Keratinocyte (primary cell): ENCODE results near the gene DTNB.

ENCODE experiments used
- EZH2 ChIP-seq: IDR thresholded peaks from one replicate; pipeline ENCODE4 v1.6.1; 2012; ENCODE audit warnings: inconsistent platforms, mild to moderate bottlenecking, low read length, moderate library complexity
- TF ChIP-seq, protein P1 (sequence below), 3 experiments: IDR thresholded peaks in 1 of 3; conservative IDR thresholded peaks in 1 of 3; optimal IDR thresholded peaks in 1 of 3; 2 replicates in 2 of 3; 3 replicates in 1 of 3; pipeline versions ENCODE3 to v1.5.1; 2011; ENCODE audit warnings: low read length in 3 of 3, mild to moderate bottlenecking in 3 of 3, moderate library complexity in 2 of 3, control low read depth in 1 of 3, inconsistent platforms in 1 of 3; ENCODE audit not compliant: insufficient read depth in 2 of 3; ENCODE audit errors: extremely low read depth in 1 of 3

DNA sequence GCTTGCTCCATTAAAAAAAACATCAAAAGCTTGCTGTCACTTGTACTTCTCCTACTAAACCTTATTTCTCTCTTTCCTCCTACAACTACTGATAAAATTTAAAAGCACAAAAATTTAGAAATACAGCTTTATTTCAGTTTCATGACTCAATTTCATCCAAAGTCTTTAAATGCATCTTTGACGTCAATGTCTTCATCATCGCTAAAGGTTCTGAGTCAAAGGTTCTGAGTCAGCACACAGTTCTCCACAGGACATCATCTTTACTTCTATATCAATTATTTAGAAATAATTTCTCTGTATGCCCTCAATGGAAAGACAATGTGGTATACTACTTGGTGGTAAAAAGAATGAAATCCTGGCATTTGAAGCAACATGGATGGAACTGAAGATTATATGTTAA lies 167.8 kb downstream of the DTNB start:
- TF ChIP-seq, protein P1, sequence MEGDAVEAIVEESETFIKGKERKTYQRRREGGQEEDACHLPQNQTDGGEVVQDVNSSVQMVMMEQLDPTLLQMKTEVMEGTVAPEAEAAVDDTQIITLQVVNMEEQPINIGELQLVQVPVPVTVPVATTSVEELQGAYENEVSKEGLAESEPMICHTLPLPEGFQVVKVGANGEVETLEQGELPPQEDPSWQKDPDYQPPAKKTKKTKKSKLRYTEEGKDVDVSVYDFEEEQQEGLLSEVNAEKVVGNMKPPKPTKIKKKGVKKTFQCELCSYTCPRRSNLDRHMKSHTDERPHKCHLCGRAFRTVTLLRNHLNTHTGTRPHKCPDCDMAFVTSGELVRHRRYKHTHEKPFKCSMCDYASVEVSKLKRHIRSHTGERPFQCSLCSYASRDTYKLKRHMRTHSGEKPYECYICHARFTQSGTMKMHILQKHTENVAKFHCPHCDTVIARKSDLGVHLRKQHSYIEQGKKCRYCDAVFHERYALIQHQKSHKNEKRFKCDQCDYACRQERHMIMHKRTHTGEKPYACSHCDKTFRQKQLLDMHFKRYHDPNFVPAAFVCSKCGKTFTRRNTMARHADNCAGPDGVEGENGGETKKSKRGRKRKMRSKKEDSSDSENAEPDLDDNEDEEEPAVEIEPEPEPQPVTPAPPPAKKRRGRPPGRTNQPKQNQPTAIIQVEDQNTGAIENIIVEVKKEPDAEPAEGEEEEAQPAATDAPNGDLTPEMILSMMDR (optimal IDR thresholded peaks at IDR 0.05 in 1 of 3, IDR thresholded peaks at IDR 0.05 in 1 of 3, conservative IDR thresholded peaks at IDR 0.05 in 1 of 3; ENCODE audit: extremely low read depth in 1 of 3, insufficient read depth in 2 of 3, low read length in 3 of 3): no peak
- no peak for TF ChIP-seq EZH2
